PFSK-1 (cell line): ENCODE results near the gene FAM184A.

ENCODE experiments used
- FOXP2 ChIP-seq: optimal IDR thresholded peaks from 2 replicates; pipeline ENCODE3; 2011; ENCODE audit warnings: borderline replicate concordance, control low read depth, inconsistent platforms; ENCODE audit not compliant: insufficient read depth; ENCODE audit errors: extremely low read length, extremely low read depth
- POLR2AphosphoS5 ChIP-seq: IDR thresholded peaks from 2 replicates; pipeline ENCODE4 v1.6.1; 2012; ENCODE audit warnings: low read depth, mild to moderate bottlenecking, control low read depth, low read length, moderate library complexity
- REST ChIP-seq, 2 experiments: IDR thresholded peaks; 2 replicates each; pipeline versions ENCODE4 v1.6.1 to v1.8.0; 2011 to 2012; ENCODE audit warnings: low read depth in 2 of 2, low read length in 2 of 2, control low read depth in 1 of 2, inconsistent platforms in 1 of 2, mild to moderate bottlenecking in 1 of 2, moderate library complexity in 1 of 2; ENCODE audit not compliant: insufficient read depth in 1 of 2
- SIN3A ChIP-seq: IDR thresholded peaks from 2 replicates; pipeline ENCODE4 v1.6.1; 2012; ENCODE audit warnings: mild to moderate bottlenecking, low read length, moderate library complexity, borderline replicate concordance; ENCODE audit not compliant: insufficient read depth
- TAF1 ChIP-seq: IDR thresholded peaks from 2 replicates; pipeline ENCODE4 v1.6.1; 2012; ENCODE audit warnings: low read length, control low read depth, borderline replicate concordance; ENCODE audit not compliant: insufficient read depth

GRCh38 chr6:119083007-119083406, 4.5 kb upstream of the FAM184A start:
- TF ChIP-seq POLR2AphosphoS5 = no peak
- TF ChIP-seq TAF1 = no peak
- no peak for TF ChIP-seq REST (IDR thresholded peaks at IDR 0.05; ENCODE audit: insufficient read depth in 1 of 2, low read depth in 2 of 2, low read length in 2 of 2)
- TF ChIP-seq SIN3A = no peak
- TF ChIP-seq FOXP2 = no peak
